Loucy (cell line): Measurements from ENCODE around the gene PNMT.

Experiments used
- H2AFZ ChIP-seq: fragments of 200-600 bp; sonication (generic); 2 replicates; pipeline ENCODE4 v1.6.0; 2016; ENCODE audit warnings: antibody characterized with exemption, mild to moderate bottlenecking, low read length, moderate library complexity
- H3F3A ChIP-seq: fragments of 200-600 bp; 2 replicates; pipeline ENCODE4 v1.6.0; 2016; ENCODE audit warnings: antibody characterized with exemption, low read depth, mild to moderate bottlenecking
- H3K27me3 ChIP-seq: fragments of 200-600 bp; sonication (generic); 2 replicates; pipeline ENCODE4 v1.6.1; 2014; ENCODE audit warnings: low read length, mild to moderate bottlenecking; ENCODE audit not compliant: insufficient read depth, poor library complexity, severe bottlenecking
- H3K36me3 ChIP-seq: fragments of 200-600 bp; sonication (generic); 2 replicates; pipeline ENCODE4 v1.6.1; 2016; ENCODE audit warnings: low read length; ENCODE audit not compliant: insufficient read depth
- H3K4me1 ChIP-seq: fragments of 200-600 bp; sonication (generic); 2 replicates; pipeline ENCODE4 v1.5.1; 2014; ENCODE audit warnings: low read length, mild to moderate bottlenecking; ENCODE audit not compliant: insufficient read depth, poor library complexity, severe bottlenecking
- H3K4me2 ChIP-seq: fragments of 200-600 bp; sonication (generic); 2 replicates; pipeline ENCODE4 v1.6.0; 2014; ENCODE audit warnings: antibody characterized with exemption, low read length, low read depth, mild to moderate bottlenecking; ENCODE audit not compliant: poor library complexity, severe bottlenecking
- H3K4me3 ChIP-seq: fragments of 200-600 bp; sonication (generic); 2 replicates; pipeline ENCODE4 v1.5.1; 2014; ENCODE audit warnings: low read length, mild to moderate bottlenecking, mixed read lengths; ENCODE audit not compliant: poor library complexity, severe bottlenecking
- H3K79me2 ChIP-seq: fragments of 200-600 bp; sonication (generic); 2 replicates; pipeline ENCODE4 v1.6.1; 2014; ENCODE audit warnings: low read length; ENCODE audit not compliant: insufficient read depth
- H3K9ac ChIP-seq: fragments of 200-600 bp; sonication (generic); 2 replicates; pipeline ENCODE4 v1.6.0; 2014; ENCODE audit warnings: mild to moderate bottlenecking, low read depth, low read length, moderate library complexity; ENCODE audit not compliant: poor library complexity, severe bottlenecking
- H3K9me2 ChIP-seq: fragments of 200-600 bp; sonication (generic); replicated peaks from 2 replicates; pipeline ENCODE4 v1.6.1; 2016; ENCODE audit warnings: low read depth, low read length, mixed read lengths
- H3K9me3 ChIP-seq: fragments of 200-600 bp; sonication (generic); 2 replicates; pipeline ENCODE4 v1.6.1; 2014; ENCODE audit warnings: mild to moderate bottlenecking, antibody characterized with exemption, low read length, low read depth; ENCODE audit not compliant: insufficient read depth
- H4K20me1 ChIP-seq: fragments of 200-600 bp; sonication (generic); 2 replicates; pipeline ENCODE4 v1.6.0; 2014; ENCODE audit warnings: antibody characterized with exemption, low read length, mild to moderate bottlenecking; ENCODE audit not compliant: insufficient read depth, poor library complexity, severe bottlenecking
- CTCF ChIP-seq: fragments of 200-600 bp; sonication (generic); conservative IDR thresholded peaks from 2 replicates; pipeline ENCODE4 v1.5.1; 2014; ENCODE audit warnings: mild to moderate bottlenecking, antibody characterized with exemption, low read length
- EZH2phosphoT487 ChIP-seq: fragments of 200-600 bp; IDR thresholded peaks from 2 replicates; pipeline ENCODE4 v1.6.1; 2018; ENCODE audit warnings: antibody characterized with exemption, mild to moderate bottlenecking, moderate library complexity, borderline replicate concordance

Gene PNMT

GRCh38 chr17:39716073-39716818, 48.0 kb downstream of the PNMT start:
- Histone ChIP-seq H3K4me3 (no peak overlapping the region), H3F3A (no peaks in the 10 kb centered on the region), H4K20me1 (no peaks in the 10 kb centered on the region), H3K4me2 (no peak overlapping the region), H3K4me1 (no peaks in the 10 kb centered on the region), H3K9me3 (no peaks in the 10 kb centered on the region), H3K79me2 (no peaks in the 10 kb centered on the region), H3K9ac (no peak overlapping the region), H3K27me3 (no peaks in the 10 kb centered on the region), H2AFZ (no peak overlapping the region), H3K36me3 (no peaks in the 10 kb centered on the region), H3K9me2 (no peaks in the 10 kb centered on the region)
- TF ChIP-seq EZH2phosphoT487 = no peak
- no peak for TF ChIP-seq CTCF

- Histone ChIP-seq H3K4me3 (no peak overlapping the region), H3K9me2 (no peaks in the 10 kb centered on the region), H3K4me2 (no peak overlapping the region), H4K20me1 (no peaks in the 10 kb centered on the region), H3K79me2 (no peaks in the 10 kb centered on the region), H3K4me1 (no peaks in the 10 kb centered on the region), H2AFZ (no peak overlapping the region), H3K9ac (no peak overlapping the region), H3K9me3 (no peaks in the 10 kb centered on the region), H3K27me3 (no peaks in the 10 kb centered on the region), H3F3A (no peaks in the 10 kb centered on the region), H3K36me3 (no peaks in the 10 kb centered on the region)
- TF ChIP-seq EZH2phosphoT487 (no peak), CTCF (no peak)
Observed at GRCh38 chr17:39716879-39717536, 48.8 kb downstream of the PNMT start.

GRCh38 chr17:39717660-39718059, 49.4 kb downstream of the PNMT start:
- no peaks in the 10 kb centered on the region for H4K20me1 ChIP-seq
- no peak for TF ChIP-seq CTCF
- no peak overlapping the region for H3K9ac ChIP-seq
- no peak overlapping the region for H2AFZ ChIP-seq
- no peaks in the 10 kb centered on the region for H3F3A ChIP-seq
- H3K4me1 ChIP-seq = no peaks in the 10 kb centered on the region
- H3K4me3 ChIP-seq = no peak overlapping the region
- no peaks in the 10 kb centered on the region for H3K9me3 ChIP-seq
- no peaks in the 10 kb centered on the region for H3K36me3 ChIP-seq
- H3K4me2 ChIP-seq = no peak overlapping the region
- H3K9me2 ChIP-seq = no peaks in the 10 kb centered on the region
- H3K79me2 ChIP-seq = no peaks in the 10 kb centered on the region
- H3K27me3 ChIP-seq = no peaks in the 10 kb centered on the region
